ENCODE data around the gene DCK.

Gene DCK

GRCh38 chr4:71074452-71075299 lies 81.2 kb downstream of the DCK start:
- no peak for DNase-seq (ENCODE audit: low read depth)

More at GRCh38 chr4:71074452-71075299, 81.2 kb downstream of the DCK start:
- no peak for TF ChIP-seq MAX (IDR thresholded peaks at IDR 0.05; ENCODE audit: low read depth, low read length)
- no peak for TF ChIP-seq MYC (IDR thresholded peaks at IDR 0.05; ENCODE audit: low read depth, low read length)
- no peak for TF ChIP-seq CTCF (IDR thresholded peaks at IDR 0.05; ENCODE audit: low read depth, low read length)
- TF ChIP-seq POLR2A (IDR thresholded peaks at IDR 0.05; ENCODE audit: extremely low read depth, insufficient read length), result no peak
- no peak overlapping the region for H3K4me3 ChIP-seq (ENCODE audit: low read depth, low read length)
